AG09309 (cell line): Measurements from ENCODE around the gene PAFAH1B1.
"Not testable (repeated sequence)": the region's sequence is repeated elsewhere in the genome, so short reads cannot be mapped to it uniquely, and the experiment has no call there.

ENCODE experiments used
- DNase-seq: peaks from one replicate; pipeline ENCODE4 v3.0.0-alpha.2; 2010; ENCODE audit warnings: low read depth
- H3K4me3 ChIP-seq: 2 replicates; pipeline ENCODE4 v1.5.1; 2011; ENCODE audit warnings: mild to moderate bottlenecking, low read depth, low read length, moderate library complexity; ENCODE audit not compliant: control insufficient read depth
- TF ChIP-seq, protein P1 (sequence below): IDR thresholded peaks from 2 replicates; pipeline ENCODE4 v1.5.1; 2011; ENCODE audit warnings: mild to moderate bottlenecking, low read depth, low read length, inconsistent platforms; ENCODE audit not compliant: insufficient read depth, control insufficient read depth; ENCODE audit errors: missing control alignments

The PAFAH1B1 gene

DNA sequence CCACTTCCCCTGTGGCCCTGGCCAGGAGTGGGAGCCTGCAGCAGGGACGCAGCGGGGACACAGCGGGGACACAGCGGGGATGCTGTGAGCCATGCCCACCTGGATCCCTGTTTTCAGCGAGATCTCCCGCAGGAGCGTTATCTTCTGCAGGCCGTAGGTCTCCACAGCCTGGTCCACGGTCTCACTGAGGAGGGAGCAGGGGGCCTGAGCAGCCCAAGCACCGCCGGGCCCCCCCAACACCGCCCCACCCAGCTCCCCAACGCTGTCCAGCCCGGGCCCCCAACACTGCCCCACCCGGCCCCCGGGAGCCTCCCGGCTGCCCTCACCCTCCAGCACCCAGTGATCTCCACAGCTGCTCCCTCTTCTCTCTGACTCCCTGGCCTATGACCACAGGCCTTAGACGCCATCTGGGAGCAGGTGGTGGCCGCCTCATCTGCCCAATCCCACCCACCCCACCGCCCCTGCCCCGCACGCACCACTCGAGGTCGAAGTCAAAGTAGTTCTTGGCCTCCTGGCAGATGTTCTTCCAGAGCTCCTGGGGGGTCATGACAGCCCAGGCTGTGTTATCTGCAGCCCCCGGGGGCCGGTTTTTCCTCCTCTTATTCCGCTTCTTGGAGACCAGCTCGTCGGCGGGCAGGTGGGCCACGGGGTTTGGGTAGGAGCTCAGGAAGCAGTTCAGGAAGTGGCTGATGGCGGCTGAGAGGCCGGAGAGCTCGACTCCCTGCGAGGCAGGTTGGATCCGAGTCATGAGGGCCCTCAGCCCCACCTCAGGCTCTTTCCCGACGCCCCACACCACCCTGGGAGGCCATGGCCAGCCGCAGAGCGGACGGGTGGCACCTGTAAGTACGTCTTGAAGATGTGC lies 101.2 kb downstream of the PAFAH1B1 start:
- DNase-seq: no peak
- H3K4me3 ChIP-seq: no peak overlapping the region
- TF ChIP-seq, protein P1, sequence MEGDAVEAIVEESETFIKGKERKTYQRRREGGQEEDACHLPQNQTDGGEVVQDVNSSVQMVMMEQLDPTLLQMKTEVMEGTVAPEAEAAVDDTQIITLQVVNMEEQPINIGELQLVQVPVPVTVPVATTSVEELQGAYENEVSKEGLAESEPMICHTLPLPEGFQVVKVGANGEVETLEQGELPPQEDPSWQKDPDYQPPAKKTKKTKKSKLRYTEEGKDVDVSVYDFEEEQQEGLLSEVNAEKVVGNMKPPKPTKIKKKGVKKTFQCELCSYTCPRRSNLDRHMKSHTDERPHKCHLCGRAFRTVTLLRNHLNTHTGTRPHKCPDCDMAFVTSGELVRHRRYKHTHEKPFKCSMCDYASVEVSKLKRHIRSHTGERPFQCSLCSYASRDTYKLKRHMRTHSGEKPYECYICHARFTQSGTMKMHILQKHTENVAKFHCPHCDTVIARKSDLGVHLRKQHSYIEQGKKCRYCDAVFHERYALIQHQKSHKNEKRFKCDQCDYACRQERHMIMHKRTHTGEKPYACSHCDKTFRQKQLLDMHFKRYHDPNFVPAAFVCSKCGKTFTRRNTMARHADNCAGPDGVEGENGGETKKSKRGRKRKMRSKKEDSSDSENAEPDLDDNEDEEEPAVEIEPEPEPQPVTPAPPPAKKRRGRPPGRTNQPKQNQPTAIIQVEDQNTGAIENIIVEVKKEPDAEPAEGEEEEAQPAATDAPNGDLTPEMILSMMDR: no peak

DNA sequence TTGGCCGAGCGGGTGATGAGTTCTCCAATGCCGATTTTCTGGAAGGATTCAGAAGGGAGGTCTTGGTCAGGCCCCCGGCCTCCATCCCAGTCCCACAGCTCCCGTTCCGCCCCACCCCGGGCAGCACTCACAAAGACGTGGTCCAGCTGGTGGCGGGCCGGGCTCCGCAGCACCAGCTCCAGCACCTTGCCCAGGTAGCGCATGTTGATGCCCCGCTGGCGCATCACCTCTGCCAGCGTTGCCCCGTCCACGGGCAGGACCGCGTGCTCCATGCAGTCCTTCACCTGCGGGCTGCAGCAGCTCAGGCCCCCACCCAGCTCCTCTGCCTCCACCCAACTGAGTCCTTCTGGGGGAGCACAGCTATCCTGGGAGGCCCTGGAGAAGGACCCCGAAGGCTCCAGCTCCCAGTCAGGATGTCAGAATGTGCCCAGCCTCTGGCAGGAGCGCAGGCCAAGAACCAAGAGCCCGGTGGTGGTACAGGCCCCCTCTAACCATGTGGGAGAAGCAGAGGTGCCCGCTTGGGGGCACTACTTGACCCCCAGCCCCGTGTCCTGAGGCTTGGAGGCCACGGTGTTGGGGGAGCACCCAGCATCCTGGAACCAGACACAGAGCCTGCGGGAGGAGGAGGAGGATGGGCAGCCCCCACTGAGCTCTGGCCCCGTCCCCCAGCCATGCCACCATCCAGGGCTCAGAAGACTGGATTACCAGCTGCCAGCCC lies 101.9 kb downstream of the PAFAH1B1 start:
- TF ChIP-seq, protein P1: no peak
- no peak overlapping the region for H3K4me3 ChIP-seq
- DNase-seq: no peak

DNA sequence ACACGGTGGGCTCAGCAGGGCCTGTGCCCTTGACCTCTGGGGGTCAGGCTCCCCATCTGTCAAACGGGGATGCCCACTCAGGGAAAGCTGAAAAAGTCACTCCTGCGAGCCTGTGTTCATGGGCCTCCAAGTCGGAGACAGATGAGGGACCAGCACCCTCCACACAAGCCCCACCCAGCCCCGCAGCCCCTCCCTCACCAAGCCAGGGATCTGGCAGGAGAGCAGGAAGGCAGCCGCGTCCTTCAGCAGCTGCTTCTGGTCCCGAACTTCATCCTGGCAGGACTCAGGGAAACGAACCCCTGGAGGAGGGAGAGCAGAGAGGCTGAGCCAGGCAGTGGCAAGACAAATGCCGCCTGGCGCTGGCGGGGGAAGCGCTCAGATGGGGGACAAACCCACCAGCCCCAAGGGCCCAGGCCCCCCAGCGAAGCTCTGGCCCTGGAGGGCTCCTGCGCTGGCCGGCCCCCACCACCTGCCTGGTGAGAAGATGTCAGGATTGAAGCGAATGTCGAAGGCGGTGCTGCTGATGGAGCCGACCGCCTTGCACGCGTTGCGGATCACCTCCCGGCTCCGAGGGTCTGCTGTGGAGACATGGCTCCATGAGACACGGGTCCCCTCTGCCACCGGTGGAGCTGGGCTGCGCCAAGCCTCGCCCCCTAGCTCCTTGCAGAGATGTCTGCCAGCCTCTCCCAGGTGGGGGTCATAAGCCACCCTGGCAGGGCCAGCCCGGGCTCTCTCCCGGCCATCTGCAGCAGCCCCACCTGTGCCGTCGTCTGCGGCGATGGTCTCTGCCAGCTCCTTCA lies 102.7 kb downstream of the PAFAH1B1 start:
- DNase-seq: no peak
- no peak overlapping the region for H3K4me3 ChIP-seq
- TF ChIP-seq, protein P1: no peak

DNA sequence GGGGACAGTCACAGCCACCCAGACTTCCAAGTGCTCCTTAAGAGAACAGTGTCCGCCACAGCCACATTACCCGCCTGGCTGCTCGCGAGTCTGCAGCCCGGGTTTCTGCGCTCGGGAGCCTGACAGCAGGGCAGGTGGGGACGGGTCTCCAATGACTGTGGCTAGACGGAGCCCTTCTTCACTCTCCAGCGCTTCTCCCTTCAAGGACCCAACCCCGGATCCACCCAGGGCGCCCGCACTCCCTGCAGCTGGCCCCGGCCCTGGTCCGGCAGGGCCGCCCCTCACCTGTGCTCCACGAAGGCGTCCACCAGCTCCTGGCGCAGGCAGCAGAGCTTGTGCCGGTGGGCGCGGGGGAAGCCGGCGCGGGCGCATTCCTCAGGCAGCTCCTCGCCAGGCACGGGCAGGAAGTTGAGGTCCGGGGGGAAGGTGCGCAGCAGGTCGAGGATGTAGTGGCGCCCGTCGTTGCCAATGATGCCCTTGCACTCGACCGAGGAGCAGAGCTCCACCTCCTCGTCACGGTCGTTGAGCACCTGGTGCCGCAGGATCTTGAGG lies 104.2 kb downstream of the PAFAH1B1 start:
- no peak for DNase-seq
- H3K4me3 ChIP-seq: no peak overlapping the region
- TF ChIP-seq, protein P1: no peak

DNA sequence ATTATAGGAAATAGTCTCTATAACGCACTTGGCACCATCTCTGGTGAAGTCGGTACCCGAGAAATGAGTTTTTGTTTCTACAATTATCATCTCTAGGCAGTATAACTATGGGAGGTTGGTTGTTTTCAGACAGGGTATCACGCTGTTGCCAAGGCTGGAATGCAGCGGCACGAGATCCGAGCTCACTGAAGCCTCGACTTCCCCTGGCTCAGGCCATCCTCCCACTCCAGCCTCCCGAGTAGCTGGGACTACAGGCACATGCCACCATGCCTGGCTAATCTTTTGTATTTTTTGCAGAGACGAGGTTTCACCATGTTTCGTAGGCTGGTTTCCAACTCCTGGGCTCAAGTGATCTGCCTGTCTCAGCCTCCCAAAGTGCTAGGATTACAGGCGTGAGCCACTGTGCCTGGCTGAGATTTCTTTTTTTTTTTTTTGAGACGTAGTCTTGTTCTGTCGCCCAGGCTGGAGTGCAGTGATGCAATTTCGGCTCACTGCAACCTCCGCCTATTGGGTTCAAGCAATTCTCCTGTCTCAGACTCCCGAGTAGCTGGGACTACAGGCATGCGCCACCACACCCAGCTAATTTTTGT lies 105.9 kb downstream of the PAFAH1B1 start:
- not testable (repeated sequence) for H3K4me3 ChIP-seq, DNase-seq

DNA sequence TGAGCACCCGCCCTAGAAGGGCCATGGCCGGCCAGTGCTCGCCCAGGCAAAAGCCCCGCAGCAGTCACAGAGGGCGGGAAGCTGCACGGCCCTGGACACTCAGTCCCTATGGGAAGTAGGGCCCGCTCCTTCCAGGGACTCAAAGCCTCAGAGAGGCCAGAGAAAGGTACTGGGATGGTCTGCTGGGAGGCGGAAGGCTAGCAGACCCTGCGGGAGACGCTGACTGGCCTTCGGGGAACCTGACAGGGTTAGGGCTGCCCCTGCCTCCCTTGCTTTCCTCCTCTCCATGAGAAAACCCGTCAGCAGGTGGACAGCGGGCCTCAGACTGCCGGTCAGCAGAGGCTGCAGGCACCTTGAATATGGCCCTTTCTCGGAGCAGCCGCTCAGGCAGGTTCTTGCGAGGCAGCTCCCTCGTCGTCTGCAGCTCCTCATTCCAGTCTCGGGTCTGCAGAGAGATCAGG lies 106.6 kb downstream of the PAFAH1B1 start:
- DNase-seq: no peak
- TF ChIP-seq, protein P1: no peak
- no peak overlapping the region for H3K4me3 ChIP-seq
